Measurements from ENCODE around the gene SULT1C2.

Gene SULT1C2

GRCh38 chr2:108287169-108287568, 1.5 kb upstream of the SULT1C2 start:
- H3K4me3 ChIP-seq (ENCODE audit: low read depth, low read length) = no peak overlapping the region

GRCh38 chr2:108293850-108294249, 5.2 kb downstream of the SULT1C2 start:
- no peak for TF ChIP-seq CTCF (IDR thresholded peaks at IDR 0.05; ENCODE audit: low read depth, low read length)
- no peak overlapping the region for H3K4me3 ChIP-seq (ENCODE audit: low read depth, low read length)

More at GRCh38 chr2:108287169-108287568, 1.5 kb upstream of the SULT1C2 start:
- TF ChIP-seq CTCF (IDR thresholded peaks at IDR 0.05; ENCODE audit: low read depth, low read length) = no peak

- no peak for TF ChIP-seq CTCF (IDR thresholded peaks at IDR 0.05; ENCODE audit: low read depth, low read length)
Measured at GRCh38 chr2:108297436-108298141, 8.9 kb downstream of the SULT1C2 start.

GRCh38 chr2:108301558-108301957, 12.9 kb downstream of the SULT1C2 start:
- H3K4me3 ChIP-seq (ENCODE audit: low read depth, low read length) = no peak overlapping the region
- TF ChIP-seq CTCF (IDR thresholded peaks at IDR 0.05; ENCODE audit: low read depth, low read length) = no peak

More at GRCh38 chr2:108297436-108298141, 8.9 kb downstream of the SULT1C2 start:
- H3K4me3 ChIP-seq (ENCODE audit: low read depth, low read length) = no peak overlapping the region

GRCh38 chr2:108304975-108305374, 16.3 kb downstream of the SULT1C2 start:
- TF ChIP-seq CTCF (IDR thresholded peaks at IDR 0.05; ENCODE audit: low read depth, low read length) = no peak
- H3K4me3 ChIP-seq (ENCODE audit: low read depth, low read length) = no peak overlapping the region

- H3K4me3 ChIP-seq (ENCODE audit: low read depth, low read length) = no peak overlapping the region
- no peak for TF ChIP-seq CTCF (IDR thresholded peaks at IDR 0.05; ENCODE audit: low read depth, low read length)
Measured at GRCh38 chr2:108305901-108306300, 17.2 kb downstream of the SULT1C2 start.

GRCh38 chr2:108309903-108310302, 21.2 kb downstream of the SULT1C2 start:
- TF ChIP-seq CTCF (IDR thresholded peaks at IDR 0.05; ENCODE audit: low read depth, low read length) = no peak
- H3K4me3 ChIP-seq (ENCODE audit: low read depth, low read length) = no peak overlapping the region
